ENCODE measurements around the gene TNRC6C. TPM values are rescaled to one million over a fixed set of nuclear protein-coding genes. Genes with fewer than 3 reads are reported as not detected.

The TNRC6C gene
- total RNA-seq, 4 donors from 2014 or later: 15.8 to 30.3 (median 27.7) TPM

GRCh38 chr17:78147315-78147998 is 189.0 kb downstream of the TNRC6C start:
- H3K4me1 ChIP-seq: peaks cover 0 to 41% (median 22%) of the 10 kb centered on the region in 3 donors
- no peak for TF ChIP-seq POLR2AphosphoS5 (IDR thresholded peaks at IDR 0.05)
- no peak for TF ChIP-seq POLR2A (IDR thresholded peaks at IDR 0.05)
- TF ChIP-seq, protein P1, sequence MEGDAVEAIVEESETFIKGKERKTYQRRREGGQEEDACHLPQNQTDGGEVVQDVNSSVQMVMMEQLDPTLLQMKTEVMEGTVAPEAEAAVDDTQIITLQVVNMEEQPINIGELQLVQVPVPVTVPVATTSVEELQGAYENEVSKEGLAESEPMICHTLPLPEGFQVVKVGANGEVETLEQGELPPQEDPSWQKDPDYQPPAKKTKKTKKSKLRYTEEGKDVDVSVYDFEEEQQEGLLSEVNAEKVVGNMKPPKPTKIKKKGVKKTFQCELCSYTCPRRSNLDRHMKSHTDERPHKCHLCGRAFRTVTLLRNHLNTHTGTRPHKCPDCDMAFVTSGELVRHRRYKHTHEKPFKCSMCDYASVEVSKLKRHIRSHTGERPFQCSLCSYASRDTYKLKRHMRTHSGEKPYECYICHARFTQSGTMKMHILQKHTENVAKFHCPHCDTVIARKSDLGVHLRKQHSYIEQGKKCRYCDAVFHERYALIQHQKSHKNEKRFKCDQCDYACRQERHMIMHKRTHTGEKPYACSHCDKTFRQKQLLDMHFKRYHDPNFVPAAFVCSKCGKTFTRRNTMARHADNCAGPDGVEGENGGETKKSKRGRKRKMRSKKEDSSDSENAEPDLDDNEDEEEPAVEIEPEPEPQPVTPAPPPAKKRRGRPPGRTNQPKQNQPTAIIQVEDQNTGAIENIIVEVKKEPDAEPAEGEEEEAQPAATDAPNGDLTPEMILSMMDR (IDR thresholded peaks at IDR 0.05): no peak
- TF ChIP-seq EP300 (IDR thresholded peaks at IDR 0.05): no peak

DNA sequence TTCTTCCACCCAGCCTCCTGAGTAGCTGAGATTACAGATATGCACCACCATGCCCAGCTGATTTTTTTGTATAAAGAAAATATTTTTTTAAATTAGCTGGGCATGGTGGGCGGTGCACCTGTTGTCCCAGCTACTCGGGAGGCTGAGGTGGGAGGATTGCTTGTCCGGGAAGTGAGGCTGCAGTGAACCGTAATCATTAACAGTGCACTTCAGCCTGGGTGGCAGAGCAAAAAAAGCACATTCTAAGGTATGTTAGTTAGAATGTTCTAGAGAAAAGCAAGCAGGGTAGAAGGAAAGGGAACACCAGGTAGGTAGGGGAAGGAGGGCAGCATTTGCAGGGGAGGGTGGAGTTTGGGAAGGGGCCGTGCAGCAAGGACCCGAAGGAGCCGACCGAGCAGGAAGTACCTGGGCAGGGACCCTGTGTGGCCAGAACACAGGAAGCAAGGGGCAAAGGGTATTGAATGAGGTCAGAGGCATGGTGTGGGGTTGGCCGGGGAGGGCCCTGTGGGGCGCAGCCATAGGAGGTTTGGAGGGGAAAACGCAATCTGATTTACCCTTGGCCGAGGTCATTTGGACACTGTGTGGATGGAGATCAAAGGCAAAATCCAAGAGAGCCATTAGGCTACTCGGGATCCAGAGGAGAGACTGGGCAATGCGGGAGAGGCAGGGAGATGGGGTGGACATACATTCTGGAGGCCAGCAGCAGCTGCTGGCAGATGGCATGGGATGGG is 189.9 kb downstream of the TNRC6C start:
- ATAC-seq: no peak
- Histone ChIP-seq H3K27me3 (no peaks in the 10 kb centered on the region), H3K36me3 (no peaks in the 10 kb centered on the region), H3K27ac (no peak overlapping the region), H3K4me1 (peaks cover 0 to 35% (median 22%) of the 10 kb centered on the region in 3 donors), H3K9me3 (no peaks in the 10 kb centered on the region), H3K4me3 (no peak overlapping the region)
- TF ChIP-seq POLR2A (IDR thresholded peaks at IDR 0.05) (no peak), POLR2AphosphoS5 (IDR thresholded peaks at IDR 0.05) (no peak), EP300 (IDR thresholded peaks at IDR 0.05) (no peak)
- TF ChIP-seq, protein P1 (IDR thresholded peaks at IDR 0.05): no peak
- WGBS, 2 donors (ENCODE audit: low coverage in 1 of 2): 71 to 84% methylated on average over 7 to 12 of the region's 14 CpGs

More at GRCh38 chr17:78147315-78147998, 189.0 kb downstream of the TNRC6C start:
- 35 to 69% methylated on average over 2 to 5 of the region's 8 CpGs for WGBS, 2 donors (ENCODE audit: low coverage in 1 of 2)
- no peak for ATAC-seq
- Histone ChIP-seq H3K27me3 (no peaks in the 10 kb centered on the region), H3K27ac (peak overlapping the region in 1 of 4 donors; percentile 21), H3K4me3 (no peak overlapping the region), H3K36me3 (no peaks in the 10 kb centered on the region), H3K9me3 (no peaks in the 10 kb centered on the region)

DNA sequence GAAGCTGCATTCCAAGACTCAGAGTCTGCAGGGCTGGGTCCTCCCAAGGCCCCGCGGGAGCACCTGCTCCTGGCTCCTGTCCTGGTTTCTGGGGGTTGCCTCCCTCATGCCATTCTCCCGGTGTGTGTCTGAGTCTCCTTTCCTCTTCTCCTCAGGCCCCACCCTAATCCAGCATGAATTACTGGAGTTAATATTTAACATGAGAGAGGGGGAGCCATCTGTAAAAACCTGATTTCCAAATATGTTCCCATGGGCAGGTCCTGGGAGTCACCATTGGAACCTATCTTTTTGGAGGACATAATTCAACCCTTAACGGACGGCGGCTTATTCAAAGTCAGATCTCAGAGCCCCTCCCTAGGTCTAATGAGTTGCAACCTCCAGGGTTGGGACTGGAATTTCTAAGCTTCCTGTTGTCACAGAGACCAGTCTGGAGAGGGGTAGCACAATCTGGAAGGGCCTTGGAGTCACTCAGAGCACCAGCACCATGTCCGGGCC is 193.1 kb downstream of the TNRC6C start:
- H3K27ac ChIP-seq: no peak overlapping the region
- ATAC-seq: no peak
- H3K4me1 ChIP-seq: peaks cover 0 to 4% (median 0%) of the 10 kb centered on the region in 3 donors
- H3K36me3 ChIP-seq: no peaks in the 10 kb centered on the region
- no peaks in the 10 kb centered on the region for H3K27me3 ChIP-seq
- 63 to 75% methylated on average over 5 to 7 of the region's 7 CpGs for WGBS, 2 donors (ENCODE audit: low coverage in 1 of 2)
- H3K9me3 ChIP-seq: no peaks in the 10 kb centered on the region
- H3K4me3 ChIP-seq: no peak overlapping the region
- TF ChIP-seq POLR2AphosphoS5 (IDR thresholded peaks at IDR 0.05) (no peak), EP300 (IDR thresholded peaks at IDR 0.05) (no peak), POLR2A (IDR thresholded peaks at IDR 0.05) (no peak)
- TF ChIP-seq, protein P1 (IDR thresholded peaks at IDR 0.05): no peak

GRCh38 chr17:78154903-78155811 is 196.7 kb downstream of the TNRC6C start:
- H3K4me1 ChIP-seq: no peaks in the 10 kb centered on the region
- no peaks in the 10 kb centered on the region for H3K9me3 ChIP-seq
- H3K27me3 ChIP-seq: no peaks in the 10 kb centered on the region
- H3K4me3 ChIP-seq: no peak overlapping the region
- WGBS, 2 donors (ENCODE audit: low coverage in 1 of 2): 81 to 88% methylated on average over 4 to 11 of the region's 11 CpGs
- ATAC-seq: no peak
- H3K36me3 ChIP-seq: no peaks in the 10 kb centered on the region
- TF ChIP-seq POLR2A (IDR thresholded peaks at IDR 0.05): no peak
- H3K27ac ChIP-seq: no peak overlapping the region

Small RNA genes lying within 50 kb of the gene (small RNA-seq; reads per million reads assigned to genes)
- gene RNU1-80P (0 to 0.27 (median 0) reads per million in 4 donors), gene RNU6-625P (0 reads per million in 4 donors)

Other genes starting within 250 kb of the TNRC6C start
- 10 to 100 TPM; 12.4 to 19.0 (median 15.5) TPM for gene TMC6, start 170.1 kb downstream of the TNRC6C start, total RNA-seq
- 10 to 100 TPM in 1 of 4 donors, 1 to 10 TPM in 3; 1.7 to 12.0 (median 3.0) TPM for gene TMC8, start 172.1 kb downstream of the TNRC6C start, total RNA-seq
- gene C17orf99, start 187.7 kb downstream of the TNRC6C start, total RNA-seq: not detected
- 100 to 1,000 TPM in 1 of 4 donors, 10 to 100 TPM in 3; 49.9 to 151 (median 81.2) TPM for gene SYNGR2, start 209.9 kb downstream of the TNRC6C start, total RNA-seq
- 10 to 100 TPM in 2 of 4 donors, 1 to 10 TPM in 2; 3.4 to 24.8 (median 12.1) TPM for gene TK1, start 228.3 kb downstream of the TNRC6C start, total RNA-seq
- gene AFMID, start 228.7 kb downstream of the TNRC6C start, total RNA-seq: 10 to 100 TPM; 14.9 to 43.9 (median 31.6) TPM